Measurements from ENCODE around the gene LDLRAD4.

Gene LDLRAD4

GRCh38 chr18:13501891-13502290, 283.3 kb downstream of the LDLRAD4 start:
- DNase-seq, result no peak

GRCh38 chr18:13502585-13502984, 284.0 kb downstream of the LDLRAD4 start:
- DNase-seq, result no peak

- DNase-seq, result no peak
Observed at GRCh38 chr18:13503836-13504235, 285.3 kb downstream of the LDLRAD4 start.

- no peak for DNase-seq
Observed at GRCh38 chr18:13505780-13506345, 287.3 kb downstream of the LDLRAD4 start.

GRCh38 chr18:13510594-13510993, 292.0 kb downstream of the LDLRAD4 start:
- no peak for DNase-seq

- peak in 1 of 2 donors; percentile 7 for DNase-seq
Observed at GRCh38 chr18:13511961-13512577, 293.5 kb downstream of the LDLRAD4 start.

- DNase-seq, result no peak
Observed at GRCh38 chr18:13513021-13513420, 294.5 kb downstream of the LDLRAD4 start.

- no peak for DNase-seq
Observed at GRCh38 chr18:13513481-13513880, 294.9 kb downstream of the LDLRAD4 start.

- DNase-seq, result no peak
Observed at GRCh38 chr18:13514558-13514957, 296.0 kb downstream of the LDLRAD4 start.

- DNase-seq, result no peak
Observed at GRCh38 chr18:13516855-13517254, 298.3 kb downstream of the LDLRAD4 start.

GRCh38 chr18:13517369-13517768, 298.8 kb downstream of the LDLRAD4 start:
- DNase-seq, result no peak

- no peak for DNase-seq
Observed at GRCh38 chr18:13518382-13518781, 299.8 kb downstream of the LDLRAD4 start.

GRCh38 chr18:13520306-13520705, 301.7 kb downstream of the LDLRAD4 start:
- no peak for DNase-seq

- DNase-seq, result no peak
Observed at GRCh38 chr18:13520741-13521140, 302.2 kb downstream of the LDLRAD4 start.

GRCh38 chr18:13521418-13521817, 302.9 kb downstream of the LDLRAD4 start:
- peak; percentile 22 to 49 for DNase-seq

- DNase-seq, result no peak
Observed at GRCh38 chr18:13522256-13522655, 303.7 kb downstream of the LDLRAD4 start.

- DNase-seq, result no peak
Observed at GRCh38 chr18:13522861-13523660, 304.5 kb downstream of the LDLRAD4 start.

- no peak for DNase-seq
Observed at GRCh38 chr18:13524054-13524453, 305.5 kb downstream of the LDLRAD4 start.

- no peak for DNase-seq
Observed at GRCh38 chr18:13524811-13525210, 306.3 kb downstream of the LDLRAD4 start.

- no peak for DNase-seq
Observed at GRCh38 chr18:13525381-13526029, 306.9 kb downstream of the LDLRAD4 start.

- no peak for DNase-seq
Observed at GRCh38 chr18:13526519-13526918, 308.0 kb downstream of the LDLRAD4 start.

GRCh38 chr18:13527256-13527655, 308.7 kb downstream of the LDLRAD4 start:
- DNase-seq, result no peak

GRCh38 chr18:13527730-13528129, 309.2 kb downstream of the LDLRAD4 start:
- no peak for DNase-seq
